A673 (cell line): ENCODE data around the gene JARID2. TPM values are rescaled to one million over a fixed set of nuclear protein-coding genes. Genes with fewer than 3 reads are reported as not detected.

Source experiments
- BruUV-seq: library from RNA; stranded (reverse); fragments of 400-500 nt; replicated peaks from 2 replicates; lab custom pipeline; 2021; lab: Mats Ljungman, UMichigan
- CTCF ChIA-PET: fragments of 300-600 bp; sonication (Branson Sonifier 250); formaldehyde crosslinking; loops from one replicate; lab custom pipeline; 2022; ENCODE audit warnings: antibody characterized with exemption; lab: Charles Lee
- POLR2A ChIA-PET: fragments of 300-600 bp; sonication (Branson Sonifier 250); formaldehyde crosslinking; loops from one replicate; lab custom pipeline; 2022; ENCODE audit warnings: antibody characterized with exemption; ENCODE audit not compliant: low non-redundant PET; lab: Charles Lee
- DNase-seq: peaks from one replicate; pipeline ENCODE4 v3.0.0-alpha.2; 2015; ENCODE audit warnings: low spot score
- H3K27ac ChIP-seq: fragments of 200-600 bp; sonication (generic); 2 replicates; pipeline ENCODE4 v1.5.1; 2016; ENCODE audit warnings: mixed run types, low read depth, mild to moderate bottlenecking, mixed read lengths, antibody characterized with exemption, low read length; ENCODE audit not compliant: poor library complexity, severe bottlenecking
- H3K27me3 ChIP-seq: fragments of 200-600 bp; sonication (generic); replicated peaks from 2 replicates; pipeline ENCODE4 v1.6.1; 2017; ENCODE audit warnings: mixed run types, low read depth, mild to moderate bottlenecking, mixed read lengths, antibody characterized with exemption, low read length; ENCODE audit not compliant: insufficient read depth, poor library complexity
- H3K36me3 ChIP-seq: fragments of 200-600 bp; sonication (generic); 2 replicates; pipeline ENCODE4 v1.6.1; 2016; ENCODE audit warnings: mixed run types, mild to moderate bottlenecking, mixed read lengths, antibody characterized with exemption, low read length; ENCODE audit not compliant: insufficient read depth, poor library complexity, severe bottlenecking
- H3K4me1 ChIP-seq: fragments of 200-600 bp; sonication (generic); 2 replicates; pipeline ENCODE4 v1.6.1; 2017; ENCODE audit warnings: mixed run types, mild to moderate bottlenecking, mixed read lengths, antibody characterized with exemption, low read length; ENCODE audit not compliant: insufficient read depth, poor library complexity, severe bottlenecking
- H3K4me3 ChIP-seq: fragments of 200-600 bp; sonication (generic); 2 replicates; pipeline ENCODE4 v1.5.1; 2016; ENCODE audit warnings: low read depth, mixed run types, mild to moderate bottlenecking, mixed read lengths, low read length; ENCODE audit not compliant: poor library complexity, severe bottlenecking
- H3K9me3 ChIP-seq: fragments of 200-600 bp; sonication (generic); 2 replicates; pipeline ENCODE4 v1.6.1; 2016; ENCODE audit warnings: mixed run types, low read depth, mild to moderate bottlenecking, mixed read lengths, antibody characterized with exemption, low read length; ENCODE audit not compliant: poor library complexity, severe bottlenecking
- CTCF ChIP-seq: fragments of 300-800, 200-600 bp; sonication (generic); conservative IDR thresholded peaks from 2 replicates; pipeline ENCODE4 v1.5.1; 2017; ENCODE audit warnings: low read depth, mild to moderate bottlenecking, antibody characterized with exemption, low read length, moderate library complexity, mixed read lengths
- EZH2 ChIP-seq: fragments of 200-600 bp; sonication (generic); IDR thresholded peaks from 2 replicates; pipeline ENCODE4 v1.6.1; 2017; ENCODE audit warnings: borderline replicate concordance, low read depth, mild to moderate bottlenecking, mixed read lengths, antibody characterized with exemption, low read length; ENCODE audit not compliant: poor library complexity, severe bottlenecking
- intact Hi-C: fragments of 100-400 bp; cut with micrococcal nuclease; formaldehyde crosslinking; loops from one replicate; pipeline ENCODE4 v1.10.0; 2022; ENCODE audit not compliant: unreplicated experiment
- total RNA-seq: library from RNA; stranded (reverse); gene quantifications from 2 replicates; pipeline ENCODE4 v1.2.3, GENCODE V29; 2021

Gene JARID2
- total RNA-seq, 1 experiment from 2014 or later: 29.4 TPM

GRCh38 chr6:15510536-15511247, 264.8 kb downstream of the JARID2 start:
- ChIA-PET POLR2A (no interaction called here), CTCF (no interaction called here)
- no peak for DNase-seq
- H3K27me3 ChIP-seq: no peaks in the 10 kb centered on the region
- H3K4me1 ChIP-seq: peaks cover 10% of the 10 kb centered on the region
- BruUV-seq: no TSS peak
- peaks cover 46% of the 10 kb centered on the region for H3K36me3 ChIP-seq
- TF ChIP-seq EZH2: no peak
- TF ChIP-seq CTCF: no peak
- no peak overlapping the region for H3K4me3 ChIP-seq
- H3K27ac ChIP-seq: no peak overlapping the region
- no peaks in the 10 kb centered on the region for H3K9me3 ChIP-seq
- intact Hi-C loops: no loop called here

GRCh38 chr6:15511248-15512125, 265.6 kb downstream of the JARID2 start:
- DNase-seq: no peak
- no TSS peak for BruUV-seq
- intact Hi-C loops: no loop called here
- H3K4me1 ChIP-seq: peaks cover 16% of the 10 kb centered on the region
- CTCF ChIA-PET: no interaction called here
- no peak overlapping the region for H3K4me3 ChIP-seq
- no peaks in the 10 kb centered on the region for H3K9me3 ChIP-seq
- H3K27ac ChIP-seq: peak overlapping the region; percentile 4
- H3K27me3 ChIP-seq: no peaks in the 10 kb centered on the region
- TF ChIP-seq CTCF (no peak), EZH2 (no peak)
- peaks cover 45% of the 10 kb centered on the region for H3K36me3 ChIP-seq
- POLR2A ChIA-PET: no interaction called here

GRCh38 chr6:15512126-15512525, 266.3 kb downstream of the JARID2 start:
- TF ChIP-seq EZH2 (no peak), CTCF (peak; percentile 46)
- no TSS peak for BruUV-seq
- Histone ChIP-seq H3K4me1 (peaks cover 16% of the 10 kb centered on the region), H3K4me3 (no peak overlapping the region), H3K36me3 (peaks cover 52% of the 10 kb centered on the region), H3K9me3 (no peaks in the 10 kb centered on the region), H3K27ac (peak overlapping the region; percentile 4), H3K27me3 (no peaks in the 10 kb centered on the region)
- intact Hi-C loops: no loop called here
- ChIA-PET POLR2A (no interaction called here), CTCF (no interaction called here)
- DNase-seq: peak; percentile 46
